HG03521 (cell line): ENCODE results near the gene RNU6-1.

Source experiments
- ATAC-seq: cut with Tn5 transposase; IDR thresholded peaks from one replicate; pipeline ENCODE4 v1.9.1; 2021; ENCODE audit warnings: mild to moderate bottlenecking, moderate library complexity; ENCODE audit not compliant: unreplicated experiment

The RNU6-1 gene

DNA sequence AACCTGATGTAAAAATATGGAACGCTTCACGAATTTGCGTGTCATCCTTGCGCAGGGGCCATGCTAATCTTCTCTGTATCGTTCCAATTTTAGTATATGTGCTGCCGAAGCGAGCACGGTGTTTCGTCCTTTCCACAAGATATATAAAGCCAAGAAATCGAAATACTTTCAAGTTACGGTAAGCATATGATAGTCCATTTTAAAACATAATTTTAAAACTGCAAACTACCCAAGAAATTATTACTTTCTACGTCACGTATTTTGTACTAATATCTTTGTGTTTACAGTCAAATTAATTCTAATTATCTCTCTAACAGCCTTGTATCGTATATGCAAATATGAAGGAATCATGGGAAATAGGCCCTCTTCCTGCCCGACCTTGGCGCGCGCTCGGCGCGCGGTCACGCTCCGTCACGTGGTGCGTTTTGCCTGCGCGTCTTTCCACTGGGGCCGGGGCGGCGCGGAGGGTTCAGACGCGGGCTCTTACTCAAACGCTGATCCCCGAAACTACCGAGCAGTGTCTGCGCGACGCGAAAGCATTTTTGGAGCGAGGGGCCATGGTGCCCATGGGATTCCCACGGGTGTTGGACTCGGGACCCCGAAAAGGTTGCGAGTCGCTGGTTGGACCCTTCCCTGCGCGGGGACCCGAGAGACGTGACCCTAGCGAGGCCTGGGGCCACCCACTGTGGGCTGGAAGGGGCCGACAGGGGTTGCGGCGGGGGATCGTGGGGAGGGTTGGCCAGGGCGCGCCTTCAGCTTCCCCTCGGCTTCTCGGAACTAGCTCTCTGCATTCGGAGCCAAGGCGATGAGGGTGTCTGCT lies at the start of gene RNU6-1:
Gene RNU6-1 (minus strand): TSS at position 117 of the 820 bp plus-strand sequence.
- peak; percentile 84 for ATAC-seq

- no peak for ATAC-seq
These were observed 47.9 kb upstream of the RNU6-1 start for GRCh38 chr15:67887776-67888175.

- ATAC-seq = no peak
These were observed 46.0 kb upstream of the RNU6-1 start for GRCh38 chr15:67885861-67886260.

DNA sequence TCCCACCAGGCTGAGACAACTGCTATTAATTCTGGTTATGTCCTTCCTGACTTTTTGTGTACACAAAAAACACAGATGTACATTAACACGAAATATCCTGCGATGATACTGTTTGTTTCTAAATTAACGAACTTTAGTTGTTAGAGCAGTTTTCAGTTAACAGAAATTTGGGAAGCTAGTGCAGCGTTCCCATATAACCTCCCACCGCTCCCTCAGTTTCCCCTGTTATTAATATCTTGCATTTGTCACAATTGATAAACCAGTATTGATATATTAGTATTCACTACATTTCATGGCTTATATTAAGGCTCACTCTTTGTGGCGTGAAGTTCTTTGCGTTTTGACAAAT lies 45.3 kb upstream of the RNU6-1 start:
- ATAC-seq = no peak

DNA sequence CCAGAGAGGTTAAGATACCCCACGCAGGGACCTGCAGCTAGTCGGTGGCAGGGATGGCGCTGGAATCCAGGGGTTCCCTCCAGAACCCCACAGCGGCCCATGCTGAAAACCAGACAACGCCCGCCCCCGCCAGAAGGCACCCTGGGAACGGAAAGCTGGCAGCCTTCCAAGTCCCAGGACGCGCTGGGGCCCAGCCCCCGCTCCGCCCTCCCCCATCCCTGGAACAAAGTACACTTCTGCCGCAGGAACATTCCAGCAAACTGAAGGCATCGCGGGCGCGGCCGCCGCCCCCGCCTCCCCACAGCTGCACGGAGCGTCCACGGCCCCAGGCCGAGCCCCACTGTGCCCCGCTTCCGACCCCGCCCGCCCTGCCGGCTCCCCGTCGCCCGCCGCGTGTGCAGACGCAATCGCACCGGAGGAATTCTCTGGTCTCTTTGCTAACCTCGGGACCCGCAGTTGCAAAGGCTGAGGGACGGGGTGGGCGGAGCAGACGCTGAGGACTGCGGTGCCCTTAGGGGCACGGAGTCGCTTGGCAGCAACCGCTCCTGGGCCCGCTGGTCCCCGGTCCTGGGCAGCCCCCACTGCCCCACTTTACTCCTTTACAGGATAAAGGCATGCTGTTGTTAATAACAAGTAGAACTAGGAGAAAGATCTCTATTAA lies 44.8 kb upstream of the RNU6-1 start:
- no peak for ATAC-seq

DNA sequence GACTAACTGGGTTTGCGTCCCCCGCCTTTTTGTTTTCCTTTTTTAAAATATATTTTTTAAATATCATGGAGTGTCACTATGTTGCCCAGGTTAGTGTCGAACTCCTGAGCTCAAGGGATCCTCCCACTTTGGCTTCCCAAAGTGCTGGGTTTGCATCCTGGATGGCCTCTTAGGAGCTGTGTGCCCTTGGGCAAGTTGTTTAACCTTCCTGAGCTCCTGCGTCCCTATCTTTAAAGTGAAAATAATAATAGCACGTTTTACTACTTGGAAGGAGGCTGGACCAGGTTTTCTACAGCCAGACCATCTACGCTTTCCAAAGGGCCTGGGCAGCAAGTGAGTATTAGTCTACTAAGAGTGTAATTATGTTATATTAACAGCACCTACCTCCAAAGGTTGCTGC lies 44.2 kb upstream of the RNU6-1 start:
- ATAC-seq = no peak

DNA sequence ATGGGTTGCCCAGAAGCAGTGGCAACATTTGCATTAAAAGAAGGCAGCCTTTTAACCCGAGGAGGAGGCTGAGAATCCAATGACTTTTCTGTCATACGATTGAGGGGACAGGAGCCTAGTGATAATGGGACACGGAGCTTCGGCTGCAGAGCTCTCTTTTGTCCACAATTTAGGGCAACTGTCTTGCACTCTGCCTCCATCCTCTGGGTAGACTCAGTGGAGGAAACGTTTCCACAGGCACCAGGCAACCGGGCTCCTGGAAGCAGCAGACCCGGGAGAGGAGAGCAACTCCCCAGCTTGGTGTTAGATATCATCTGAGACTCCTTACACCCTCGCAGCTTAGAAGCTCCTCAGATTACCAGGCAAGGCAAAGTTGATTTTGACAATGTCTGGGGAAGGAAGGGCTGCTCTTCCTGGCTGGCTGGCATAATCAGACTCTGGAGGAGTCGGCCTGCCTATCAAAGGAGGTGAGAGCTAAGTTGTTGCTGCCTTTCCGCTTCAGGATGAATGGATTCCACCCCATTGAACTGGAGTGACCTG lies 43.5 kb upstream of the RNU6-1 start:
- ATAC-seq = no peak

- ATAC-seq = no peak
These were observed 42.8 kb upstream of the RNU6-1 start for GRCh38 chr15:67882487-67883233.

DNA sequence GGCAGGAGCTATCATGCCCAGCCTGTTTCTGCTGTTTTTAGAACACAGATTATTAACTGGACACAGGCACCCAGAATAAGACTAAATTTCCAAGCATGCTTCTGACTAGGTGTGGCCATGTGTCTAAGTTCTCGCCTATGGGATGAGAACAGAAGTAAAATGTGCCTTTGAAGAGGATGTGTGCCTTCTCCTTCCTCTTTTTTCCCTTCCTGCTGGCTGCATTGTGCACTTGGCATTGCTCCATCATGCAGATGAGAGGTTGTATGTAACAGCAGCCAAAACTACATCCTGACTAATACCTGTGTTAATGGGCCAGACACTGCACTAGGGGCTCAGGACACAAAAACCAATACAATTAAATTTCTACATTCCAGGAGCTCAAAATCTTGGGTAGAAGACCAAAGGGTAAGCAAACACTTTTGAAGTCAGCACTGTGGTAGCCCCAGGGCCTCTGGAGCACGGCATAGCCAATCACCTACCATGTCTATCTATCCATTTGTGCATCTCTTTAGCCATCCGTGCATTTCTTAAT lies 40.9 kb upstream of the RNU6-1 start:
- no peak for ATAC-seq

DNA sequence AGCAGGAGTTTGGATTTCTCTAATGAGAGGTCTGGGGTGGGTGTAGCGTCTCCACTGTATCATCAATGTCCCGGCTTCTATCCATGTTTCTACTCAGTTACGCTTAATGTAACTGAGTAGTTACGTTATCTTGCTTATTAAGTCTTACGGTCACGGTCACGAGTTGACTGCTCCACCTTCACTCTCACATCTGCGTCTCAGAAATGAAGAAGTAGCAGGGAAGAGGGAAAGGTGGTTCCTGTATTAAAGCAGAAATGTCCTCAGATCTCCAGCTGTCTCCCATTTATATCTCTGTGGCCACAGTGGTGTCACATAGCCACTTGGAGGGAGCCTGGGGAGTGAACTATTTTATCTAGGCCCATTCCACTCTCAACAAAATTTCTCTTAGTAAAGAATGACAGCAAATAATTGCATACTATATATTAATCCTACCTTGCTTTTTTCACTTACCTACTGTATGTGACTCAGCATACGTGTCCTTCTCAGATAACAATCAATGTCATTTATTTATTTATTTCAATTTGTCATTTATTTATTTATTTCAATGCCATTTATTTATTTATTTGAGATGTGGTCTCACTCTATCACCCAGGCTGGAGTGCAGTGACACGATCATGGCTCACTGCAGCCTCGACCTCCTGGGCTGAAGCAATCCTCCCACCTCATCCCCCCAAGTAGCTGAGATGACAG lies 39.7 kb upstream of the RNU6-1 start:
- ATAC-seq = no peak

DNA sequence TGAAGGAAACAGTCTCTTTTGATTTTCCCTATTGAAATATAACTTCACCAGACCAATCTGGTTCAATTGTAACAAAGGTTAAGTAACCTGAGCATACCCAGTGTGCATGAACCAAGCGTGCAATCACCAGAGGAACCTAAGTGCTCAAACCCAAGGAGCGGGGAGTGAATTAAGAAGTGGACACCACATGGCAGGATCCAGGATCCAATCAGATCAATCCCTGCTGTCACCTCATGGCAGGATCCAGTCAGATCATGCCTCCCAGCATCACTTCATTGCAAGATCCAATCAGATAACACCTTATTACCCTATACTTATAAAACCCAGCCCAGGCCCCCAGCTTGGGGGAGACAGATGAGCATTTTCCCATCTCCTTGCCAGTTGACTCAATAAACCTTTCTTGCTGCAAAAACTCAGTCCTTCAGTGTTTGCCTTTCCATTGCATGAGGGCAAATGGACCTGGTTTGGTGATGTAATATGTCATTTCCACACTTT lies 38.9 kb upstream of the RNU6-1 start:
- no peak for ATAC-seq

DNA sequence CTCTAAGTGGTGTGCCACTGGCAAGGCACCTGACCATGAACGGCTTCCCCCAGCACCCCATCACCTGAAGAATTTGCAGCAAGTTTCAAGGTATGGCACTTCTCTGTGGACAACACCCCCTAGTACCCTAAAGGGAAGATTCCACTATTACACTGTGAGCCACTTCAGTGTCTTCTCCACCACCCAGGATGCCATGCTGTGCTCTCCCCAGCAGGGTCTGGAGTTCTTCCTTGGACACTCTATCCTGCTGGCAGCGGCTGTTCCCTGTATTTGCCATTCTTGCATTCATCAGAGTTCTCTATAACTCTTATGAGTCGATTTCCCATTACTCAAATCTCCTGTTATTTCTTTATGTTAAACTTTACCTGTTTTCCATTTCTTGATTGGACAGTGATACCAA lies 33.9 kb upstream of the RNU6-1 start:
- no peak for ATAC-seq

DNA sequence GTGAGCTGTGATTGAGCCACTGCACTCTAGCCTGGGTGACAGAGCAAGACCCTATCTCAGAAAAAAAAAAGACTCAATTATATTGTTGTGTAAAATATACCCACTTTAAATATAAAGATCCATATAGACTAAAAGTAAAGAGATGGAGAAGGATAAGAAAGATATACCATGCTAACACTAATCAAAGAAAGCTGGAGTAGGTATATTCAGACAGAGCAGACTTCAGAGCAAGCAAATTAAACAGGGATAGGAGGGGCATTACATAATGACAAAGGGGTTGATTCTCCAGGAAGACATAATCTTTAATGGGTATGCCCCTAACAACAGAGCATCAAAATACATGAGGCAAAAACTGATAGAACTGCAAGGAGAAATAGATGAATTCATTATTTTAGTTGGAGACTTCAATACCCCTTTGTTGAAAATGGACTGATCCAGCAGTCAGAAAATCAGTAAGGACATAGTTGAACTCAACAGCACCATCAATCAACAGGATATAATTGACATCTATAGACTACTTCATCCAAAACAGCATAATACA lies 31.1 kb upstream of the RNU6-1 start:
- no peak for ATAC-seq

DNA sequence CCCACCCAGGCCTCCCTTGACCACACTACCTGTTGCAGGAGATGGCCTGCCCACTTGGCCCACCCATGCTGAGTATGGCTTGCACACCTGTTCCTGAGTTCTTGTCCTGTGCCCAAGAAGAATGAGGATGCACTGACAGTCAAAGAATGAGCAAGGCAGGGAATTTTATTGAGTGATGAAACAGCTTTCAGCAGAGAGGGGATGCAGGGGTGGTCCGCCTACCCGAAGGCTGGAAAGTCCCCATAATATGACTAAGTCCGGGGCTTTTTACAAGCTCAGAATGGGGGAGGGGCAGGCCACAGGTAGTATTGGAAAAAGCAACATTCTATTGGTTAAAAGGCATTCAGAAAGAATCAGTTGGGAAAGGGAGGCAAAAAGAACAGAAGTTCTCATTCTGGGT lies 29.9 kb upstream of the RNU6-1 start:
- ATAC-seq = no peak

- no peak for ATAC-seq
These were observed 25.9 kb upstream of the RNU6-1 start for GRCh38 chr15:67865766-67866165.

- no peak for ATAC-seq
These were observed 25.5 kb upstream of the RNU6-1 start for GRCh38 chr15:67865331-67865730.

DNA sequence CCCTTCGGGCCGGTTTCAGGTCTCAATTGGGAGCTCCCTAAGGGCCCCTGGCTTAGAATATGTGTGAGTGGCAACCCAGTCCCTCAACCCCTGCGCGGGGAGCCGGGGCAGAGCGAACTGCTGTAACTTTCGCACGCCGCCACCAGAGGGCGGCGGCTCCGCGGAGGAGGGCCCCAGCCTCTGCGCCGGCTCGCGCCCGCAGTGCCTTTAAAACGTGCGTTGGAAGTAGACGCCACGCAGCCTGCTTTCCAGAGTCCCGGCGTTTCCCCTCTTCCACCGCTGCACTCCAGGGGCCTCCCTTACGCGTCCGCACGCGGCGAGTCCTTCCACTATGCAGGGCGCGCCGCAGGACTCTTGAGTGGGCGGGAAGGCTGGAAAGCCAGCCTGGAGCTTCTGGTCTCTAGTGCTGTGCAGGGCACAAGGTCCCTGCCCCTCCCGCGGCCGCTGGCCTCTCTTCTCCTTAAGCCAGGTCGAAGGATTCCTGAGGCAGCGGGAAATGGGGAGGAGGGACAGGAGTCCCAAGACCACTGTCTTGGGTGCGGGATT lies 23.7 kb upstream of the RNU6-1 start:
- ATAC-seq = peak; percentile 79

- no peak for ATAC-seq
These were observed 23.1 kb upstream of the RNU6-1 start for GRCh38 chr15:67862750-67863441.

DNA sequence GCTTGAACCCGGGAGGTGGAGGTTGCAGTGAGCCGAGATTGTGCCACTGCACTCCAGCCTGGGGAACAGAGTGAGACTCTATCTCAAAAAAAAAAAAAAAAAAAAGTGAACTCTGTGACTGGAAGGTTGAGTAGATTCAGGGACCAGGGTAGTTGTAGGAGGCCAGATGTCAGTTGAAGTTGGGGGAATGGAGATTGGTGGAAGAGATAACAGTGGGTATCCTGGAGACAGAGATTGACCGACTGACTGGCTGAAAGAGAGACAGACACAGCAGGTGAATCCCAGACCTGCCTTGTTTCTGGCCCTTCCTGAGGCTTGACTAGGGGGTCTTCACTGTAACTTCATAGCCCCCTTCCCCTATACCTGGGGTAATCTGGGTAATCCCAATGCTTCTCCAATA lies 22.1 kb upstream of the RNU6-1 start:
- ATAC-seq = no peak
